ENCODE data around the gene NT5DC2. TPM values are rescaled to one million over a fixed set of nuclear protein-coding genes. Genes with fewer than 3 reads are reported as not detected.
A peak's percentile ranks its signal among the peaks of the same experiment; 100 is the strongest.

The NT5DC2 gene
- 75.6 and 76.9 TPM in 2 replicates for total RNA-seq

GRCh38 chr3:52533623-52534280 is at the start of gene NT5DC2:
NT5DC2 (minus strand) TSS chr3:52533857; CDS start chr3:52533737, 120 bp downstream.
- H3K27me3 Mint-ChIP-seq = no peaks in the 10 kb centered on the region
- H3K9me3 Mint-ChIP-seq = peaks cover under 1% of the 10 kb centered on the region
- intact Hi-C loops (cut with micrococcal nuclease) = loop anchor here (10.0 kb wide), 2 partner anchors 339 to 361 kb away; partner anchors contain the start of genes ALAS1 and STIMATE
- peak within 1 kb of the TSS; percentile 83 for H3K4me3 Mint-ChIP-seq
- H3K36me3 Mint-ChIP-seq (ENCODE audit: low read depth) = peaks cover 15% of the 10 kb centered on the region
- peaks cover 22% of the 10 kb centered on the region for H3K4me1 Mint-ChIP-seq
- peak; percentile 92 for DNase-seq
- peak within 1 kb of the TSS; percentile 82 for H3K27ac Mint-ChIP-seq

GRCh38 chr3:52574056-52574965 is 40.7 kb upstream of the NT5DC2 start:
- DNase-seq = peak; percentile 49
- no peaks in the 10 kb centered on the region for H3K27me3 Mint-ChIP-seq
- no peak overlapping the region for H3K27ac Mint-ChIP-seq
- intact Hi-C loops (cut with micrococcal nuclease) = no loop called here
- peaks cover 2% of the 10 kb centered on the region for H3K4me1 Mint-ChIP-seq
- peaks cover 49% of the 10 kb centered on the region for H3K36me3 Mint-ChIP-seq (ENCODE audit: low read depth)
- no peak overlapping the region for H3K4me3 Mint-ChIP-seq
- no peaks in the 10 kb centered on the region for H3K9me3 Mint-ChIP-seq

- peaks cover 37% of the 10 kb centered on the region for H3K36me3 Mint-ChIP-seq (ENCODE audit: low read depth)
- intact Hi-C loops (cut with micrococcal nuclease) = no loop called here
- H3K27me3 Mint-ChIP-seq = no peaks in the 10 kb centered on the region
- no peaks in the 10 kb centered on the region for H3K9me3 Mint-ChIP-seq
- H3K4me3 Mint-ChIP-seq = no peak overlapping the region
- DNase-seq = no peak
- no peaks in the 10 kb centered on the region for H3K4me1 Mint-ChIP-seq
- H3K27ac Mint-ChIP-seq = no peak overlapping the region
Measured at GRCh38 chr3:52572221-52572620, 38.6 kb upstream of the NT5DC2 start.

GRCh38 chr3:52570076-52570475 is 36.4 kb upstream of the NT5DC2 start:
- Mint-ChIP-seq H3K4me3 (no peak overlapping the region), H3K27me3 (no peaks in the 10 kb centered on the region), H3K4me1 (no peaks in the 10 kb centered on the region), H3K36me3 (ENCODE audit: low read depth) (peaks cover 30% of the 10 kb centered on the region), H3K9me3 (no peaks in the 10 kb centered on the region), H3K27ac (no peak overlapping the region)
- intact Hi-C loops (cut with micrococcal nuclease) = no loop called here
- peak; percentile 28 for DNase-seq

GRCh38 chr3:52568069-52568468 is 34.4 kb upstream of the NT5DC2 start:
- no peaks in the 10 kb centered on the region for H3K9me3 Mint-ChIP-seq
- no peaks in the 10 kb centered on the region for H3K4me1 Mint-ChIP-seq
- no peak overlapping the region for H3K4me3 Mint-ChIP-seq
- intact Hi-C loops (cut with micrococcal nuclease) = loop anchor here (10.0 kb wide), 1 partner anchor 47 kb away; no protein-coding TSS in a partner anchor
- no peak for DNase-seq
- no peak overlapping the region for H3K27ac Mint-ChIP-seq
- H3K27me3 Mint-ChIP-seq = no peaks in the 10 kb centered on the region
- peaks cover 27% of the 10 kb centered on the region for H3K36me3 Mint-ChIP-seq (ENCODE audit: low read depth)

- peaks cover 46% of the 10 kb centered on the region for H3K36me3 Mint-ChIP-seq (ENCODE audit: low read depth)
- no peak for DNase-seq
- H3K4me1 Mint-ChIP-seq = peaks cover 2% of the 10 kb centered on the region
- H3K4me3 Mint-ChIP-seq = no peak overlapping the region
- H3K27me3 Mint-ChIP-seq = no peaks in the 10 kb centered on the region
- H3K9me3 Mint-ChIP-seq = no peaks in the 10 kb centered on the region
- intact Hi-C loops (cut with micrococcal nuclease) = loop anchor here (10.0 kb wide), 1 partner anchor 51 kb away; no protein-coding TSS in a partner anchor
- H3K27ac Mint-ChIP-seq = no peak overlapping the region
Measured at GRCh38 chr3:52563984-52564383, 30.3 kb upstream of the NT5DC2 start.

- intact Hi-C loops (cut with micrococcal nuclease) = loop anchor here (10.0 kb wide), 1 partner anchor 54 kb away; no protein-coding TSS in a partner anchor
- no peak for DNase-seq
- Mint-ChIP-seq H3K4me1 (peaks cover 2% of the 10 kb centered on the region), H3K36me3 (ENCODE audit: low read depth) (peaks cover 47% of the 10 kb centered on the region), H3K27me3 (no peaks in the 10 kb centered on the region), H3K9me3 (no peaks in the 10 kb centered on the region), H3K27ac (no peak overlapping the region), H3K4me3 (no peak overlapping the region)
Measured at GRCh38 chr3:52561028-52561747, 27.5 kb upstream of the NT5DC2 start.

GRCh38 chr3:52558436-52558835 is 24.8 kb upstream of the NT5DC2 start:
- Mint-ChIP-seq H3K4me3 (no peak overlapping the region), H3K27me3 (no peaks in the 10 kb centered on the region), H3K27ac (no peak overlapping the region), H3K4me1 (peaks cover 4% of the 10 kb centered on the region), H3K36me3 (ENCODE audit: low read depth) (peaks cover 51% of the 10 kb centered on the region), H3K9me3 (no peaks in the 10 kb centered on the region)
- no peak for DNase-seq
- intact Hi-C loops (cut with micrococcal nuclease) = no loop called here

- Mint-ChIP-seq H3K27ac (no peak overlapping the region), H3K4me3 (no peak overlapping the region), H3K36me3 (ENCODE audit: low read depth) (peaks cover 42% of the 10 kb centered on the region), H3K27me3 (no peaks in the 10 kb centered on the region), H3K4me1 (peaks cover 4% of the 10 kb centered on the region), H3K9me3 (no peaks in the 10 kb centered on the region)
- DNase-seq = no peak
- intact Hi-C loops (cut with micrococcal nuclease) = no loop called here
Measured at GRCh38 chr3:52557011-52557960, 23.6 kb upstream of the NT5DC2 start.

- intact Hi-C loops (cut with micrococcal nuclease) = no loop called here
- H3K36me3 Mint-ChIP-seq (ENCODE audit: low read depth) = peaks cover 49% of the 10 kb centered on the region
- H3K27me3 Mint-ChIP-seq = no peaks in the 10 kb centered on the region
- no peak for DNase-seq
- no peak overlapping the region for H3K4me3 Mint-ChIP-seq
- H3K9me3 Mint-ChIP-seq = no peaks in the 10 kb centered on the region
- H3K27ac Mint-ChIP-seq = no peak overlapping the region
- H3K4me1 Mint-ChIP-seq = peaks cover 5% of the 10 kb centered on the region
Measured at GRCh38 chr3:52555056-52555455, 21.4 kb upstream of the NT5DC2 start.

GRCh38 chr3:52554026-52554755 is 20.5 kb upstream of the NT5DC2 start:
- no peak for DNase-seq
- peaks cover 45% of the 10 kb centered on the region for H3K36me3 Mint-ChIP-seq (ENCODE audit: low read depth)
- no peak overlapping the region for H3K4me3 Mint-ChIP-seq
- H3K4me1 Mint-ChIP-seq = peaks cover 6% of the 10 kb centered on the region
- H3K9me3 Mint-ChIP-seq = no peaks in the 10 kb centered on the region
- H3K27me3 Mint-ChIP-seq = no peaks in the 10 kb centered on the region
- intact Hi-C loops (cut with micrococcal nuclease) = no loop called here
- no peak overlapping the region for H3K27ac Mint-ChIP-seq

GRCh38 chr3:52552089-52552488 is 18.4 kb upstream of the NT5DC2 start:
- Mint-ChIP-seq H3K9me3 (no peaks in the 10 kb centered on the region), H3K27me3 (no peaks in the 10 kb centered on the region), H3K4me3 (no peak overlapping the region), H3K4me1 (peaks cover 7% of the 10 kb centered on the region), H3K36me3 (ENCODE audit: low read depth) (peaks cover 44% of the 10 kb centered on the region), H3K27ac (no peak overlapping the region)
- no peak for DNase-seq
- intact Hi-C loops (cut with micrococcal nuclease) = no loop called here
